GM12801 (cell line): ENCODE data around the gene MRPS16.

Experiments
- CTCF ChIP-seq: IDR thresholded peaks from one replicate; pipeline ENCODE4 v1.5.1; 2011; ENCODE audit warnings: control low read depth; ENCODE audit not compliant: insufficient read length; ENCODE audit errors: extremely low read depth

Gene MRPS16

GRCh38 chr10:73263693-73264347 lies 11.4 kb upstream of the MRPS16 start:
- TF ChIP-seq CTCF: no peak

GRCh38 chr10:73262880-73263555 lies 10.6 kb upstream of the MRPS16 start:
- TF ChIP-seq CTCF: no peak

GRCh38 chr10:73262105-73262730 lies 9.8 kb upstream of the MRPS16 start:
- TF ChIP-seq CTCF: no peak

GRCh38 chr10:73261362-73261995 lies 9.0 kb upstream of the MRPS16 start:
- TF ChIP-seq CTCF: no peak

GRCh38 chr10:73253225-73253555 lies 746 bp upstream of the MRPS16 start:
- TF ChIP-seq CTCF: no peak

- TF ChIP-seq CTCF: no peak
Measured at GRCh38 chr10:73251683-73252444, 580 bp downstream of the MRPS16 start.

GRCh38 chr10:73248259-73248724 lies 4.2 kb downstream of the MRPS16 start:
- TF ChIP-seq CTCF: no peak
